WTC11 (cell line): ENCODE data around the gene SLC12A6. TPM values are rescaled to one million over a fixed set of nuclear protein-coding genes. Genes with fewer than 3 reads are reported as not detected.

ENCODE experiments used
- ATAC-seq: fragments of 200-7000 bp; cut with Tn5 transposase; 2 replicates; pipeline ENCODE4 v1.10.0; 2021; ENCODE audit warnings: mild to moderate bottlenecking, moderate library complexity
- CTCF ChIA-PET: fragments of 300-600 bp; sonication (Branson Sonifier 250); formaldehyde crosslinking; loops from one replicate; lab custom pipeline; 2021; ENCODE audit warnings: antibody characterized with exemption; lab: Charles Lee
- POLR2A ChIA-PET: fragments of 350-600 bp; sonication (Branson Sonifier 250); formaldehyde crosslinking; loops from one replicate; lab custom pipeline; 2021; ENCODE audit warnings: antibody characterized with exemption; lab: Charles Lee
- DNase-seq: peaks from one replicate; pipeline ENCODE4 v3.0.0; 2021; ENCODE audit warnings: low spot score
- H3K27ac Mint-ChIP-seq: 2 replicates; pipeline ENCODE4 v1.8.0; 2021; ENCODE audit warnings: mixed read lengths
- H3K27me3 Mint-ChIP-seq: 2 replicates; pipeline ENCODE4 v1.8.0; 2021; ENCODE audit warnings: low read depth, mild to moderate bottlenecking, moderate library complexity, mixed read lengths
- H3K36me3 Mint-ChIP-seq: 2 replicates; pipeline ENCODE4 v1.8.0; 2021; ENCODE audit warnings: mixed read lengths
- H3K4me1 Mint-ChIP-seq: 2 replicates; pipeline ENCODE4 v1.8.0; 2022; ENCODE audit warnings: mixed read lengths
- H3K4me3 Mint-ChIP-seq: 2 replicates; pipeline ENCODE4 v1.8.0; 2021; ENCODE audit warnings: mild to moderate bottlenecking, moderate library complexity, mixed read lengths
- H3K9me3 Mint-ChIP-seq: 2 replicates; pipeline ENCODE4 v1.8.0; 2021; ENCODE audit warnings: mixed read lengths
- AFF4 ChIP-seq: sonication (generic); formaldehyde crosslinking; IDR thresholded peaks from 2 replicates; pipeline ENCODE4 v1.8.1; 2023; ENCODE audit warnings: mild to moderate bottlenecking, missing genetic modification reagents, borderline replicate concordance
- ERG ChIP-seq: fragments of 250-450 bp; sonication (Bioruptor Pico); IDR thresholded peaks from 2 replicates; pipeline ENCODE4 v1.8.0; 2021; ENCODE audit warnings: mild to moderate bottlenecking
- HMGXB4 ChIP-seq: sonication (generic); formaldehyde crosslinking; IDR thresholded peaks from 2 replicates; pipeline ENCODE4 v1.8.1; 2023; ENCODE audit warnings: mild to moderate bottlenecking, moderate library complexity, missing genetic modification reagents
- MAX ChIP-seq: sonication (generic); formaldehyde crosslinking; IDR thresholded peaks from 2 replicates; pipeline ENCODE4 v1.8.0; 2022; ENCODE audit warnings: mild to moderate bottlenecking, missing genetic modification reagents
- MLX ChIP-seq: sonication (generic); formaldehyde crosslinking; IDR thresholded peaks from 2 replicates; pipeline ENCODE4 v1.8.1; 2023; ENCODE audit warnings: mild to moderate bottlenecking, missing genetic modification reagents, moderate library complexity
- NFE2L1 ChIP-seq: sonication (generic); formaldehyde crosslinking; IDR thresholded peaks from 2 replicates; pipeline ENCODE4 v1.8.1; 2023; ENCODE audit warnings: missing genetic modification reagents
- SMAD4 ChIP-seq: sonication (generic); formaldehyde crosslinking; IDR thresholded peaks from 2 replicates; pipeline ENCODE4 v1.8.0; 2022; ENCODE audit warnings: mild to moderate bottlenecking, missing genetic modification reagents
- STAT6 ChIP-seq: sonication (generic); formaldehyde crosslinking; conservative IDR thresholded peaks from 2 replicates; pipeline ENCODE4 v1.8.1; 2023; ENCODE audit warnings: mild to moderate bottlenecking, low read depth, missing genetic modification reagents, moderate library complexity
- TP53 ChIP-seq: sonication (generic); formaldehyde crosslinking; IDR thresholded peaks from 2 replicates; pipeline ENCODE4 v1.8.1; 2023; ENCODE audit warnings: mild to moderate bottlenecking, missing genetic modification reagents
- ZNF263 ChIP-seq: sonication (generic); formaldehyde crosslinking; IDR thresholded peaks from 2 replicates; pipeline ENCODE4 v1.8.1; 2022; ENCODE audit warnings: low read depth, mild to moderate bottlenecking, moderate library complexity, missing genetic modification reagents
- ZNF396 ChIP-seq: fragments of 250-450 bp; sonication (Bioruptor Pico); IDR thresholded peaks from 2 replicates; pipeline ENCODE4 v1.8.0; 2021; ENCODE audit warnings: mild to moderate bottlenecking, moderate library complexity, borderline replicate concordance
- ZSCAN18 ChIP-seq: fragments of 250-450 bp; sonication (Bioruptor Pico); IDR thresholded peaks from 2 replicates; pipeline ENCODE4 v2.1.2; 2022; ENCODE audit warnings: mild to moderate bottlenecking, moderate library complexity
- total RNA-seq: library from RNA; stranded (reverse); gene quantifications from 3 replicates; pipeline ENCODE4 v1.2.3, GENCODE V29; 2021

The SLC12A6 gene
- total RNA-seq, 1 experiment from 2014 or later = 16.2 TPM

GRCh38 chr15:34252545-34252944, 85.0 kb downstream of the SLC12A6 start (continued):
- TF ChIP-seq AFF4 = no peak
- TF ChIP-seq NFE2L1 (CRISPR knock-in tag) = no peak
- TF ChIP-seq SMAD4 (CRISPR knock-in tag) = no peak
- TF ChIP-seq MAX = no peak
- no peak for TF ChIP-seq HMGXB4 (CRISPR knock-in tag)

- Mint-ChIP-seq H3K4me1 (no peaks in the 10 kb centered on the region), H3K27me3 (no peaks in the 10 kb centered on the region), H3K9me3 (no peaks in the 10 kb centered on the region)
- CTCF ChIA-PET = no interaction called here
- no peak for DNase-seq
- TF ChIP-seq TP53 (no peak), STAT6 (CRISPR knock-in tag) (no peak), ZNF396 (CRISPR knock-in tag) (no peak), ERG (CRISPR knock-in tag) (no peak), ZNF263 (CRISPR knock-in tag) (no peak), MLX (no peak), ZSCAN18 (CRISPR knock-in tag) (no peak)
- TF ChIP-seq, all 79 proteins: peak for 0
- ATAC-seq = no peak
- Mint-ChIP-seq H3K4me3 (no peak overlapping the region), H3K36me3 (peaks cover 3% of the 10 kb centered on the region; the same call in 1 of the 2 replicates), H3K27ac (no peak overlapping the region)
- POLR2A ChIA-PET = no interaction called here
Observed at GRCh38 chr15:34248190-34248589, 89.4 kb downstream of the SLC12A6 start.
